GM18505 (cell line): ENCODE measurements around the gene DIP2C.

ENCODE experiments used
- ATAC-seq: cut with Tn5 transposase; IDR thresholded peaks from one replicate; pipeline ENCODE4 v1.9.1; 2021; ENCODE audit not compliant: unreplicated experiment
- POLR2A ChIP-seq: IDR thresholded peaks from 4 replicates; pipeline ENCODE4 v1.6.1; 2011; ENCODE audit warnings: borderline replicate concordance; ENCODE audit not compliant: insufficient read depth, insufficient read length; ENCODE audit errors: extremely low read depth

The DIP2C gene

DNA sequence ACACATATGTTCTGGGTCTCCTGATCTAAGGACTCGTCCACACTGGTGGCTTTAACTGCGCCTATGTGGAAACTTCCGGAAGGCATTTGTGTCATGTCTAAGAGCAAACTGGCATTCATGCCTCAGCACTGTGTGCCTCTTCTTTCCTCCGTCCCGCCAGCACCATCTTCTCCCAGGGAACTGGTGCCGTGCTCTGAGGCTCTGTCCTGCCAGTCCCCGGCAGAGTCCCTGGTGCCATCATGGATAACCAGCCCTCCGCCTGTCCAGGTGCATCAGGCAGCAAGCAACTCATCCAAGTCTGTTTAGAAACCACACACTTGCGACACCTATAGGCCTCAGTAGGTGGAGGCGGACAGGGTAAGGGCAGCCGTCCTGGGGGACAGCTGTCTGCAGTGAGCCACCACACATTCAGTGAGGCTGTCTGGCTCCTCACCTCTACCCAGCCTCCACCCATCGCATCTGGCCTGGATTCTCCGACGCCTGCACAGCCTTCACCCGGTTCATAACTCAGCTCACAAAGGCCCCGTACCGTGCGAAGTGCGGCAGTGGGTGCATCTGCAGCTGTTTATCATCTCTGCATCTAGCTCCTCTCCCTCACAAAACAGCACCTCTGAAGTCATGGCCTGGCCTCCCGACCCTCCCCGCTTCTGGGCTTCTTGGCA lies 162.7 kb downstream of the DIP2C start:
- ATAC-seq, result no peak

DNA sequence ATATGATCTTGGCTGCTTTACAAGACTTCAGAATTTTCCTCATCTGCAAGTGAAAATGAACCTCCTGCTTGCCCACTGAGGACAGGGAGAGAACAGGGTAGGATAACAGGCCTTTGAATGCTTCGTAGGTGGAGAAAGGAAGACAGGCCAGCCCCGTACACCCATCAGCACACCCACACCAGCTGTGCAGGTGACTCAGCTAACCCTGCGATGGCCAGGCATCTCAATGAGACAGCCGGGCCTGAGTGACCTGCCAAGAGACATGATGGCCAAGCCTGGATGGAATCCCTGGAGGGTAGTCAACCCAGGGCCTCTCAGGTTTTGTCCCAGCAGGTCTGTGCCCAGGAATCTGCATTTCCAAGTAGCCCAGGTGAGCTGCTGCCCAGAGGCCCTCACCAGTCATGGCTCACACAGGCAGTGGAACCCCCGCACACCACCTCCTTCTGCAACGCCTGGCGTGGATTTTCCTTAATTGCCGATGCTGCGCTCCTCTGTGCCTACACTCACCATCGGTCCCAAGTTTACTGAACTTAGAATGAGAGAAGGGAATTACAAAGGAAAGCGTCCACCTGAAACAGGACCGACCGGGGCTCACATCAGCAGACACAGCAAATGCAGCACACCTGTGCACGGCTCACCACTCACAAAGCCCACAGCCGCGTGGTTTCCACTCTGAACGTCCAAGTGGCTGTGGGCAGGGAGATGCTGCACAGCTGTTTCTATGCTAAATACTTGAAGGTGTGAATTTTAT lies 163.7 kb downstream of the DIP2C start:
- ATAC-seq, result no peak
- TF ChIP-seq POLR2A, result no peak

More for the DNA sequence above, 162.7 kb downstream of the DIP2C start:
- no peak for TF ChIP-seq POLR2A

DNA sequence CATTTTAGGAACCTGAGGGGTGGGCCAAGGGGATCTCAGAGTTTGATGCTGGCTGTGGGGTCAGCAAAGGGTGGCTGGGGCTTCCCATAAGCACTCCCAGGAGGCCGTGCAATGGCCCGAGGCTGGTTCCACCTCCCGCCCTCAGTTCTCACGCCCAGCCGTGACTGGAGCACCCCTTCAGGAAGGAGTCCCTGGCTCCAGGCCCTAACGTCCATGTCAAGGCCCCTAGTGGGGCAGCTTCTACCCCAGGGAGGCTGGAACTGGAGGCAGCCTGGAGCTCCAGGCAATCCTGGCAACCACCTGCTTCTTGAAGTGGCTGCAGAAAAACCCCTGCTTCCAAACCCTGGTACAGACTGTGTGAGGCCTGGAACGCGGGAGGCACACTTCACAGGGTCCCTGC lies 165.5 kb downstream of the DIP2C start:
- no peak for TF ChIP-seq POLR2A

DNA sequence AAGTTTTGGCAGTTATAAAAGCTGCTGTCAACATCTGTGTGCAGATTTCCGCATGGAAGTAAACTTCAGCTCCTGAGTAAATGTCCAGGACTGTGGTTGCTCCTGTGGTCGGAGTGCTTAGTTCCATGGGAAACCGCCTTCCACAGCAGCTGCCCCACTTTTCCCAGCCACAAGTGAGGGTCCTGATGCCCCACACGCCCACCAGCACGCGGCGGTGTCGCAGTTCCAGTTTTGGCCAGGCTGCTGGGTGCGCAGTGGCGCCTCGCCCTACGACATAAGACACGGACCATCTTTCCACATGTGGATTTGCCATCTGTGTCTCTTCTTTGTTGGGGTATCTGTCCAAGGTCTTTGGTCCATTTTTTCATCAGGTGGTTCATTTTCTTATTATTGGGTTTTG lies 167.1 kb downstream of the DIP2C start:
- TF ChIP-seq POLR2A, result no peak
- no peak for ATAC-seq

More for the DNA sequence above, 165.5 kb downstream of the DIP2C start:
- no peak for ATAC-seq

DNA sequence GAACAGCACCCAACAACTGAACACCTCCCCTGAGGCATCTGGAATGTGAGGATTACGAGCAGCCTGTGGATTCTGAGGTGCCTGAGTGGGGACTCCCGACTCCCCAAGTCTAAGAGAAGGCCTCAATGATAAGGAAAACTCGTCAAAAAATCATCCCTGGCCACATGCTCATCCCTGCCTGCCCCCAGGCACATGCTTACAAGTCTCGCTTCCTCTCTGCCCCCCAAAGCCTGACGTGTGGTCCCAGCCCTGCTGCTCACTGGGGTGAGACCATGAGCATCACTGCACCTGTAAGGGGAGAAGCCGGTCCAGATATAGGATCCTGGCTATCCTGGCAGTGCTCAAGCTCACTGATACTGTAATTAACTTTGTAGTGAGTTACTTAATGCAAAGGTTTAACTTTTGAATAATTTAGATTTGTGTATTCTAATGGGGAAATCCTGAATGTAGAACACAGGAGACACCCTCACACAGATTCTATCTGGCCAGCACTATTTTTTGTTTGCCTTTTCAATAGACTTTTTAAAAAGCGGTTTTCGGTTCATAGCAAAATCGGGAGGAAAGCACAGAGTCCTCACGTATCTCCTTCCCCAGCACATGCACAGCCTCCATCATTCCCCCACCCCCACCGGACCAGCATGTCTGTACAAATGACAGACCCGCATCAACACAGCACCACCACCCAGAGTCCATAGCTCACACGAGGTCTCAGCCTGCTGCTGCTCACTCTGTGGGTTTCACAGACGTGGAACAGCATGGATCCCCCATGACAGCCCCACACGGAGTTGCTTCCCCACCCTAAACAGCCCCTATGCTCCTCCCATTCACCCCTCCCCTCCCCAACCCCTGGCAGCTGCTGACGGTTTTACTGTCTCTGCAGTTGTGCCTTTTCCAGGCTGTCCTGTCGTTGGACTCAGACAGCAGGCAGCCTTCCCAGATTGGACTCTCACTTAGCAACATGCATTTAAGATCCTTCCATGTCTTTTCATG lies 167.9 kb downstream of the DIP2C start:
- TF ChIP-seq POLR2A, result no peak
- no peak for ATAC-seq

DNA sequence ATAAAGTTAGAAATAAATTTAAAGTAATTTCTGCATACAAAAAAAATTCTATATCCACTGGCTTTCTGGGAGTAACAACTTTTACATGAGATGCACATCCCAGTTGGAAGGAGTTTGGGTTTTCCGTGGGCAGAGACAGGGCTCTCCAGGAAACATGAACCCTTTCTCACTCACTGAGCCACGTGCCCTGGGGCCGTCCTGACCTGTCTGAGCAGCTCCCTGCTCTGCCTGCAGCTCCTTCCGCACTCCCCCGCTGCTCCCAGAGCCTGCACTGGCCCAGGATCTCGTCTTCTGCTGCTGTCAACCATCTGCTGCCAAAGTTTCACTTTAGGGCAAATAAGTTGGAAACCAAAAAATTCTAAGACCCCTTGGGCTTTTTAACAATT lies 169.1 kb downstream of the DIP2C start:
- ATAC-seq, result no peak
- no peak for TF ChIP-seq POLR2A

DNA sequence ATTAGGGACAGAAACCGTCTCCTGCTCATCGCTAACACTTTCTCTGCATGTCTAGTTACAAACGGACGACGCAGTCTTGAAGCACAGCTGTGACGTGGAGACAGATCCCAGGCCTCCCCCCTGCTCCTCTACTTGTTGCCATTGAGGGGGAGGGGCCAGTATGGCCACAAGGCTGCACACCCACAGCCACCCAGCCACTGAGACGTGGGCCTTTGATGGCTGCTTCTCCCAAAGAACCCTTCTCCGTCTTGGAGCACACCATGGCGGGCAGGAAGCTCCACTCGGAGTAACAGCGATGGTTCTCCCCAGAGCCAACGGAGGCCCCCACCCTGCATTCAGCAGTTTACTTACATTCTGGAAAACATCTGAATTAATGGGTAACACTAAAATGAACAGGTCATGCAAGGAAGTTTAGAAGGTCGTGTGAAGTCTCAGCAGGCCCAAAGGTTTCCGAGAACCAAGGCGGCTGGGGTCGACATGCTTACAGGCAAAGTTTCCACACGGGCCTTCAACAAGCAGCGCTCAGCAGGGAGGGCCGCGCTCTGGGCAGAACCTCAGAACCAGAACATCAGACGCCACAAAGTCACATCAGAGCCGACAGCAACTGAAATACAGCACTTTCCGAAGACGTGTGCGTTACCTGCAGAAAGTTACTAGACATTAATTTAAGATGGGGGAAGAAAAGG lies 169.6 kb downstream of the DIP2C start:
- no peak for ATAC-seq
- TF ChIP-seq POLR2A, result no peak

DNA sequence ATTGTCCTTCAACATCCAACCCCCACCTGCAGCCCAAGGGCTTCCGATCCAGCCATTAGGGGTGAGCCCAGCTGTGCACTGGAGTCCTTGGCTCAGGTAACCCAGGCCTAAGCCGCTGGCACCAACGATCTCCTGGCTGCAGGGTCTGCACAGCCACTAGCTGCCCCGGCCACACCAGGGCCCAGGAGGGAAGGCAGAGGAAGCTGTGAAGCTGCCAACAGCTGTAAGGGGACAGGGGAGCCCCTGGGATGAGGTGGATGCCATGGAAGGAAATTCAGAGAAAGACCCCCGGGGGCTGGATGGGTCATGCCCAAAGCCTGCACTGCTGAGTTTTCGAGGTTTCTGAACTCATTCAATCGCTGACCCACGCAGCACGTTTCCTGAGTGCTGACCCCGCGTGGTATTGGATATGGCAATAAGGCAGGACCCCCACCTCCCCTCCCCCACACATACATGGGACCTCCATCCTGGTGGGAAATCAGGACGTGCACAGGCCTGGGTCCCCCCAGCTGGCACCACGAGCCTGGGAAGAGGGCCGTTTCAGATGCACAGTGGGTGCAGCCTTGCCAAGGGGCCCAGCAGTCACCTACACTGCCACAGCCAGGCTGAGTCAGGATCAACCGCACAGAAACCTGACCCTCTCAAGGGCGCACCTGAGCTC lies 170.3 kb downstream of the DIP2C start:
- no peak for TF ChIP-seq POLR2A

DNA sequence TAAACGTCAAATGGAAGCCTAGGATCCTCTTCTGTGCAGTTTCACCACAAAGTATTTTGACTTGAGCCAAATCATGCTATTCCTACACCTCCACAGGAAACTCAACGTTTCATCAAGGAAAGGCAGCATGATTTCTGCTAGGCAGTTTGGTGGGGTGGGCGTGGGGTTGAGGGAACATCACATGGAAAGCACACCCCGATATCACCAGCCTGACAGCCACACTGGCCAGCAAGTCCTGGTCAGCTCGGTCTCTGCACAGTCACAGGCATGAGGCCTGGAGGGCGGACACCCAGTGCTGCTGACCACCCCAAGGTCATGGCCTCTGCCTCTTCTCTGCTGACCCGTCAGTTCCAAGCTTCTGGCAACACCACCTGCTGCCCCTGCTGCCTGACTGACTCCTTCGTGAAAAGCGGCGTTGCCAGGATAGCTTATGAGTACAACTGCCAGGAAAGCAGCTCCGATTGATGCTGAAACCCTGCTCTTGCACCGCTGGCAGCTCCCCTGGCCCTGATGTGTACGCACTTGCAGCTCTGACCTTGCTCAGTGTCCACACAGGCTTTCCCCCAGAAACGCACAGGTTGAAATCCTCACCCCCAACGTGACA lies 171.5 kb downstream of the DIP2C start:
- ATAC-seq, result no peak
- TF ChIP-seq POLR2A, result no peak

More for the DNA sequence above, 170.3 kb downstream of the DIP2C start:
- no peak for ATAC-seq

DNA sequence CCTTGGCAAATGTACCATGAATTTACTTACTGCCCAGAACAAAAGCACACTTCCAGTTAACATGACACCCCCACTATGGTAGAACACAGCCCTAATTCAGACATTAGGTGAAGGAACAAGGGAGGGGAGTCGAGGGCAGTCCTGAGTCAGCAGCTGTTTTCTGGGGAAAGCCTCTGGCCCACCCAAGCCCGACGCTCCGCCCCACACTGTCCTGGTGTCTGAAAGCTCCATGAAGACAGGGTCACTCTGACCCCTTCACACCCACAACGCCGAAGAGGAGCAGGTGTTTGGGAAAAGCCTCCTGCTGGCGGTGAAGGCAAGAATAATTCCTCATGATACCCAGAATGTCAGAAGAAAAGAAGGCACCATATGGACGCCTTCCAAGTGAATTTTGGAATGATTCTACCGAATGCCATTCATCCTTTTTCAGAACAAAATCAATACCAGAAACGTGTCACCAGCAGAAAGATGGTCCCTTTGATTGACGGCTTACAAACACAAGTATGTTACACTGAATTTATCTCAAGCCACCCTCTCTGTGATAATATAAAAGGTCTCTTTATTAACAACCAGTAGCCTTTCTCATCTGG lies 172.1 kb downstream of the DIP2C start:
- ATAC-seq, result no peak
- no peak for TF ChIP-seq POLR2A

DNA sequence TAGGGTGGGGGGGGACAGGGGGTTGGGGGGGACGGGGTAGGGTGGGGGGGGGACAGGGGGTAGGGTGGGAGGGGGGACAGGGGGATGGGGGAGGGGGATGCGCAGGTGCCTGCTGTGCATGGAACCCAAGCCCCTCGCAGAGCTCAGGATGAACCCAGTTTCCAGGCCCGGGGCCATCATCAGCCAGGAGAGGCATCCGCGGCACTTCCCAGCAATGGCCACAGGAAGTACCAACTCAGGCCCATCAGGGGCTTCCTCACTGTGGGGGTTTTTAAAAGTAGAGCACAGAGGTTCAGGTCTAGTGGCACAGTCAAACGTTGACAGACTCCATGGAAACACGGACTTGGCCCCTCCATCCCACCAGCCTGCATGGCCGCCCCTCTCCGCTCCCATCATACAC lies 172.7 kb downstream of the DIP2C start:
- ATAC-seq, result no peak
- no peak for TF ChIP-seq POLR2A

DNA sequence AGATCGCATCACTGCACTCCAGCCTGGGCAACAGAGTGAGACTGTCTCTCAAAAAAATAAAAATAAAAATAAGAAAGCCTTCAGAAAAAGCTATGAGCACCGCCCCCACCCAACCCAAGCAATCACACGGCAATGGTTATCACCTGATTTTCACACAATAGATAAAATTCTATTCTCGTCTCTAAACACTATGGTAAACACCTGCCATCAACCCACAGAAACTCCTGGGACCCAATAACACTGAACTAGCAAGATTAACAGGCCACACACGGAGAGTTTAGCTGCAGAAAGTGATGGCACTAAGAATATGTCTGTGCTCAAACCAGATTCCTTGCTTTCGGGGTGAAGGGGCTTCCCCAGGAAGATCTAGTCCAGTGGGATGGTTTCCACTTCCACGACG lies 173.8 kb downstream of the DIP2C start:
- TF ChIP-seq POLR2A, result no peak
- ATAC-seq, result no peak
